DMS 273 treated with DMSO at 0.1 percent for 48 hours (cell line): ENCODE measurements around the gene PAPPA.

Experiments used
- DNase-seq: peaks from one replicate; lab custom pipeline; 2025; lab: John Stamatoyannopoulos, UW

The PAPPA gene

DNA sequence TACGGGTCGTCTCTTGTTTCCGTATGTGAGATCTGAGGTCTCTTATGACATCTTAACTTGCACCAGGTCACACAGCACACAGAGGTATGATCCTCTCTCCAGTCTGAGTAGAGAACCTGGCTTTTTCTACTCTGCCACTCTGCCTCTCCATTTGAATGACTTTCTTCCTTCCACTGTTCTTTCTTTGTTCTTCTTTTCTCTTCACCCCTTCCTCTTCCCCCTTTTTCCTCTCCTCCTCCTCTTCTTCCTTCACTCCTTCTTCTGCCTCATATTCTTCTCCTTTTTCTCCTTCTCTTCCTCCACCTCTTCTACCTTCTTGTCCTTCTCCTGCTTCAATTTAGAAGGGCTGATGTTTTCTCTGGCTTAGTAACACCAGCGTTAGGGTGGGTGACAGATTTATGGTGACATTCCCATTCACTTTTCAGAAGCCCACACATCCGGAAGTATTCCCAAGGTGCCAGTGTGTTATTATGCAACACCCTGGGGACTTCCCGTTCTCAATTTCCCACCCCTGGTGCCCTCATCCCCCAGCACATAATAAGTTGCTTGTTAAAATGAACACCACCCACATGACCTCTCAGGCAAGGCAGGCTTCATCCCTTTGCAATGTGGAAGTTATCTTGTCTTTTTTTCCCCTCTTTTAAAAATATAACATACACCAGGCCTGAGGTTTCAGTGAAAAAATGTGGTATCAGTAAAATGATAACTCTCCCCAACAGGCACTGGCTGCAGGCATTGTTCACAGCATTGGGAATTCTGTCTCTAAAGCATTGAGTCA lies 122.0 kb downstream of the PAPPA start:
- DNase-seq: no peak

DNA sequence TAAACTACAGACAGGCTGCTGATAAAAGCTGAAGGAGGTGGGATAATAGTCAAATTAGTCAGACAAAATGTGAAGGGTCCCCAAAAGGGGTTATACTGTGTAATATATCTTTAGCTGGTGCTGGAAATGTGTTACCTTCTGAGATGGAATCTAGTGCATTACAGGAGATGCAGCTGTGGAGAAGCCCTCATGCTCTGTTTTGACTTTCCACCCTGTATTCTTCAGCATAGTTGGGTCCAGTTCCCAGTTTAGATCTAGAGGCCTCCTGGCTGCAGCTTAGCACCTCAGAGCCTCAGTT lies 122.6 kb downstream of the PAPPA start:
- DNase-seq: no peak

GRCh38 chr9:116276651-116277121 lies 123.1 kb downstream of the PAPPA start:
- DNase-seq: no peak

GRCh38 chr9:116278326-116278725 lies 124.7 kb downstream of the PAPPA start:
- DNase-seq: no peak

GRCh38 chr9:116279230-116279629 lies 125.6 kb downstream of the PAPPA start:
- no peak for DNase-seq

- no peak for DNase-seq
Measured at GRCh38 chr9:116280529-116280928, 126.9 kb downstream of the PAPPA start.

DNA sequence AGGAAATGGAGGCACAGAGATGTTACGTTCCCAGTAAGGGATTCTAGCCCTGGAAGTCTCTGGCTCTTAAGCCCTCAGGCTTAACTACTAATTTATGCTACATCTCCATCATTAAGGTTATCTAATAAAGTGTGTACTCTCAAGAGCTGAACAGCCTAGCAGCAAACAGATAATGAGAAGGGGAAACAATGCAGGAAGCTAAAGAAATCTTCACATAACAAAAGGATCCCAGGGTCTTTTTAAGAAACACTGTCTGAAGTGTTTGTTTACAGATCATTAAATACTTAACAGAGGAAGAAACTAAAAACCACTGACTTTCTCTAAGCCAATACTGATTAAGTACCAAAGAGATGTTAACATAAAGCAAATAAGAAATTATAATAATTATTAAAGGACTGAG lies 129.0 kb downstream of the PAPPA start:
- DNase-seq: no peak

- no peak for DNase-seq
Measured at GRCh38 chr9:116284518-116284917, 130.9 kb downstream of the PAPPA start.

- no peak for DNase-seq
Measured at GRCh38 chr9:116285320-116285719, 131.7 kb downstream of the PAPPA start.

DNA sequence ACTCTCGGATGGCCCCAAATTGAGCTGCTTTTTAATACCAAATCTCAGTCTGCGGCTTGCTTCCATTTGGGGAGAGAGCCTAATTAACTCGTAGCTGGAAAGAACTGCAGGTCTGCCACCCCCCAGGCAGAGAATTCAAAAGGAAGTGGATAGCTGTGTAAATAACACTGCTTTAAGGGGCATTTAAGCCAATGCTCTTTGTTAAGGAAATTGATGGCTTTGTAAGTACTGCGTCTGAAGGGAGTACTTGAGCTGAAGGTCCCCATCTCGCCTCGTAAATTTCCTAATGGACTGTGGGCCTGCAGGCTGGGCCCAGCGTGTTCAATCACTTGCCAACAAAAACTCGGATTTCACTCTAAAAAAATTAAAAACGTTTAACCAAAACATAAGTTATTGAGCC lies 132.7 kb downstream of the PAPPA start:
- DNase-seq: no peak

DNA sequence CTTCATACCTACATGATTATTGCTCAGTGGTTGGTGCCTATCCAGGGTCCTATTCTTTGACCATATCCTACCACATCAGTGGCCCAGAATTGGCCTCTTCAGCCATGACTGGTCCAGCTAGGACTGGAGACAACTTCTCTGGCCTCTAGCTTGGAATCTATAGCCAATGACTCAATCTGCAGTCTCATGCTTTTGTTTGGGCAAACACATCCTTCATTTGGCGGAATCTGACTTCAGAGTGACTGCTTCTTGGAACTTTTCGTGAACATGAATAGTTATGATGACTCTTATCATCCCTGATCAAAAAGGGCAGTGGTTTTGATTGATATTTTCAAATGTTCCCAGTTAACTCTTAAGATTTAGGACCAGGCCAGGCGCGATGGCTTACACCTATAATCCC lies 134.1 kb downstream of the PAPPA start:
- DNase-seq: no peak

DNA sequence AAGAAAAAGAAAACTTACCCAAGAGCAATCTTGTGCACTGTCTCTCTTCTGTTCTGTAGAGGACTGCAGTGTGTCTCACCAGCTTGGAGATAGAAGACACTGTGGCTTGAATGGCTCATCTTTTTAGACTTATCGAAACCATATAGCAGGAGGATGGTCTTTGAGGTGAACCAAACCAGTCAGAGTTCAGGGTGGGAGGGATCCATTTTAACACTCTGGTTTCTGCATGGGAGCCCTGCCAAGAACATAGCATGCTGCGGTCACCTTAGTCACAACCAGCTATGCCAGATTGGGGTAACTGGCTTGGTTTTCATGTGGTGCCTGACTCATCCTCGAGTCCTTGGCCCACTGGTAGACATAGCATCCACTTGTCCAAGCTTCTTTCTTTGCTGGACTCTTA lies 135.1 kb downstream of the PAPPA start:
- no peak for DNase-seq

DNA sequence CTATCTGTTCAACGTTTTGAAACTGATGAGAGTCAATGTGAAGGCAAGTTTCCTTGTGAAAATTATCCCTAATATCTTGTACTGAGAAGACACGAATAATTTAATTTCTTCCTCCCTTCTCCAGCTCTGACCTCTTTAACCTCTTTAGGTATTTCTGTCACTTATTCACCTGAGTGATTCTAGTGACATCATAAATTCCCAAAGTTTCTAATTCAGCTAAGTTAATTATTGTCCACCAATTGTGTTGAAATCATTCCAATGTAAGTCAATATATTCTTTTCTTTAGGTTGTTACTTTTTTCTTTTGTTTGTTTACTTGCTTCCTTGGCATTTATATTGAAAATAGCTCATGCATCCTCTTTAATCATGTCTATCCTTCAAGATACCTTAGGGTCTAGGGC lies 143.8 kb downstream of the PAPPA start:
- DNase-seq: no peak

- no peak for DNase-seq
Measured at GRCh38 chr9:116298249-116298648, 144.7 kb downstream of the PAPPA start.

GRCh38 chr9:116298878-116299391 lies 145.3 kb downstream of the PAPPA start:
- no peak for DNase-seq

- no peak for DNase-seq
Measured at GRCh38 chr9:116300360-116300870, 146.8 kb downstream of the PAPPA start.

DNA sequence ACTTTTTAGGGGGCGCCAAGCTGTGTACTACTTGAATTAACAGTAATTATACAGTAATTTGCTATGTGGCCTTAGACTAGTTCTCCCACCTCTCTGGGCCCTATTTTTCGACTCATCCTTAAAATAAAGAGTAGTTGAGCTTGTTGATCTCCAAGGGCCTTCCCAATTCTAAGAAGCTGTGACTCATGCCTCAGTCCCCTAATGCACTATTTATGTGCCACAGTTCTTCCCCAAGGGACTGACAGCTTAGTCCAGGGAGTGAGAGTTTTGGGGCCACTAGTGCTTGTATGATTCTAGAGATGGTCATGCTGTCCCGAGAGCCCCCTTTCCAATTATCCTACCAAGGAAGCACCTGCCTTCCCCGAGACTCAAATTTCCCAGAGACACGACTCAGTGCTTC lies 149.7 kb downstream of the PAPPA start:
- DNase-seq: no peak

GRCh38 chr9:116303886-116304538 lies 150.4 kb downstream of the PAPPA start:
- no peak for DNase-seq

DNA sequence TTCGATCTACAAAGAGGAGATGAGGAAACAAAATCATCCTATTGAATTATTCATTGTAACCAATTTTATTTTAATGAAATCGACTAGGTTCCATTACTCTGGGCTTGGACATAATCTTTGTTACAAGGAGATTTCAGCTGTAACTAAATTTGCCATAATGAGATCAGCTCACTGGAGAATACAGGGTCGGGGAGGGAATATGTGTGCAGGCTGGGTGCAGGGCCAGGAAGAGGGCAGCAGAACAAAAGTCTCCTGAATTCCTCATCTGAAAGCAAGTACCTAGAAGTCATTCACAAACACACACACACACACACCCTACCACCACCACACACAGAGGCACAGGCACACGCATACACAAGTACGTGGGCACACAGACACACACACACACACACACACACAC lies 151.2 kb downstream of the PAPPA start:
- no peak for DNase-seq

- DNase-seq: no peak
Measured at GRCh38 chr9:116308076-116308475, 154.5 kb downstream of the PAPPA start.

DNA sequence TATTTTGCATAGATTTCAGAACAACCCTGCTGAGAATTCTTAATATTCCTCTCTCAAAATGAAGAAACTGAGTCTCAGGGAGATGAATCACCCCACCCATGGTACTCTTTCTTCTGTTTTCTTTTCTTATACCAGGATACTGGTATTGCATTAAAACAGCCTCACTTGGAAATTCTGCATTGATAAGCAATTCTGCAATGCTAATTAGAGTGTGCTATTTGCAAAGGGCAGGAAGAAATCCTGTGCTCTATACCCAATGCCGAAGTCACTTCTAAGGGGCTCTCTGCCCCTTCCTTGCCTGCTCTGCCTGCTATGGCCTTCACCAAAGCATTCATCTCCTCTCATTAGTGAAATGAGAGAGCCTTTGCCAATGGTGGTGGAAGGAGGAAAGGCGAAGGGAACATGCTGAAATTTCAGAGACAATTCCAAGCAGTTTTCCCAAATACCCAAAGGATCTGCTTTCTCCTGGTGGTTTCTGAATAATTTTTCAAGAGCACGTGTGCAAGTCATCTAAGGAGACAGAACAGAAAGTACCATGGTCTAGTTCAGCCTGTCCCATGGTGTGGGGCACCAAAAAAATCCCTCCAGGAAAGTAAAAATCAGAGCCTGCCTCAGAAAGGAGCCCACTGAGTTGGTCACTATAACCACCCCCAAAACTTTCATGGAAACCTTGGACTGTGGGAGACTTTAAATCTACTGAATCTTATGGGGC lies 156.5 kb downstream of the PAPPA start:
- no peak for DNase-seq

DNA sequence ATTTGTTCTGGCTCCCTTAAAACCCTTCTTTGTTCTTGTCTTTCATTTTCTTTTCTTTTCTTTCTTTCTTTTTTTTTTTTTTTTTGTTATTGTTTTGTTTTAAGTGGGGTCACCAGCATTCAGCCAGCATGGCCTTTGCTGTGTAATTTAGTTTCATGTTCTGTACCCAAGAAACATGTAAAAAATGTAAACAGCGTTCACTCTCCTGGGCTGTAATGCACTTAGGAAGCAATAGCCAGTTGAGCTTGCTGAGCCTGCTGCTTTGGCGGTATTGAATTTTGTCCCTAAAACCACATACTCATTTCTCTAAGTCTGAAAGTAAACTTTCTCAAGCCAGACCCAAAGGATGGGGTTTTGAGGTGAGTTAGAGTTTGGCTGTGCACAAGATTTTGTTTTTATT lies 158.6 kb downstream of the PAPPA start:
- no peak for DNase-seq

GRCh38 chr9:116313638-116314037 lies 160.0 kb downstream of the PAPPA start:
- DNase-seq: no peak
